ENCODE data around the gene IL1RAPL2.

DNA sequence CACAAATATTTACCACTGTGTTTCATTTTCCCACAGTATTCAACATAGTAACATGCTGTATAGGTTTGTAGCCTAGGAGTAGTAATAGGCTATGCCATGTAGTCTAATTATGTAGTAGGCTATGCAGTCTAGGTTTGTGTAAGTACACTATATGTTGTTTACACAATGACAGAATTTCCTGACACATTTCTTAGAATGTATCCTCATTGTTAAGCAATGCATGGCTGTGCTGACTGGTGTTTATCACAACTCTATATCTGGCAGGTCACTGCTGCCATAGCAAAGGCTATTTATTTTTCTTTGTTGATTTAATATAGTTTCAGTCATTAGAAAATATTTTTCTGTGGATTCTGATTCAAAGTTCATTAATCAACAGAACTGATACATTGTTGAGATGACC is 762.8 kb downstream of the IL1RAPL2 start:
- TF ChIP-seq CTCF (IDR thresholded peaks at IDR 0.05) (no peak), POLR2A (IDR thresholded peaks at IDR 0.05) (no peak)

Data from right lobe of liver (tissue), 4 donors.